CD4-positive, alpha-beta T cell (primary cell): ENCODE data around the gene CELF5. TPM values are rescaled to one million over a fixed set of nuclear protein-coding genes. Genes with fewer than 3 reads are reported as not detected.

Experiments used
- ATAC-seq: fragments of 200-7000 bp; cut with Tn5 transposase; one replicate; pipeline ENCODE4 v1.10.0; 2022; ENCODE audit warnings: mild to moderate bottlenecking; ENCODE audit not compliant: poor library complexity
- CTCF ChIA-PET: fragments of 350-600 bp; sonication (Branson Sonifier 250); formaldehyde crosslinking; loops from one replicate; lab custom pipeline; 2021; ENCODE audit warnings: antibody characterized with exemption, inconsistent platforms; lab: Charles Lee
- POLR2A ChIA-PET: fragments of 350-600 bp; sonication (Branson Sonifier 250); formaldehyde crosslinking; loops from one replicate; lab custom pipeline; 2021; ENCODE audit warnings: antibody characterized with exemption, inconsistent platforms; lab: Charles Lee
- DNase-seq, 14 experiments: peaks; one replicate each; pipeline ENCODE4 v3.0.0-alpha.2; 2013 to 2020; ENCODE audit warnings: mixed read lengths in 2 of 14
- H3K27ac ChIP-seq, 2 donors: one replicate each; pipeline versions ENCODE4 v1.5.1 to v1.7.0; 2013; ENCODE audit warnings: low read length in 2 of 2, low read depth in 1 of 2, mild to moderate bottlenecking in 1 of 2
- H3K27me3 ChIP-seq, 2 experiments: 1 replicate in 1 of 2; 2 replicates in 1 of 2; pipeline versions ENCODE4 v1.6.1 to v1.7.0; 2013; ENCODE audit warnings: low read length in 2 of 2, control low read depth in 1 of 2, mild to moderate bottlenecking in 1 of 2, moderate library complexity in 1 of 2; ENCODE audit not compliant: insufficient read depth in 2 of 2, control insufficient read depth in 1 of 2
- H3K36me3 ChIP-seq: one replicate; pipeline ENCODE4 v1.6.1; 2013; ENCODE audit warnings: low read length, control low read depth; ENCODE audit not compliant: insufficient read depth
- H3K4me1 ChIP-seq: one replicate; pipeline ENCODE4 v1.6.1; 2013; ENCODE audit warnings: low read length, control low read depth; ENCODE audit not compliant: insufficient read depth
- H3K4me3 ChIP-seq: one replicate; pipeline ENCODE4 v1.5.1; 2013; ENCODE audit warnings: mild to moderate bottlenecking, low read length, moderate library complexity
- H3K9me3 ChIP-seq, 2 experiments: 1 replicate in 1 of 2; 2 replicates in 1 of 2; pipeline versions ENCODE4 v1.6.1 to v1.7.0; 2013; ENCODE audit warnings: low read length in 2 of 2, mild to moderate bottlenecking in 2 of 2, control low read depth in 1 of 2, moderate library complexity in 1 of 2; ENCODE audit not compliant: control insufficient read depth in 1 of 2, insufficient read depth in 1 of 2
- H3K27ac Mint-ChIP-seq: one replicate; pipeline ENCODE4 v1.8.0; 2020; ENCODE audit warnings: mixed read lengths
- H3K27me3 Mint-ChIP-seq: one replicate; pipeline ENCODE4 v1.8.0; 2021; ENCODE audit warnings: mixed read lengths
- H3K36me3 Mint-ChIP-seq: one replicate; pipeline ENCODE4 v1.8.0; 2021; ENCODE audit warnings: low read depth, mixed read lengths
- H3K4me1 Mint-ChIP-seq: one replicate; pipeline ENCODE4 v1.8.0; 2021; ENCODE audit warnings: low read depth, mixed read lengths
- H3K4me3 Mint-ChIP-seq: one replicate; pipeline ENCODE4 v1.8.0; 2020; ENCODE audit warnings: mild to moderate bottlenecking, mixed read lengths
- H3K9me3 Mint-ChIP-seq: one replicate; pipeline ENCODE4 v1.8.0; 2020; ENCODE audit warnings: mixed read lengths
- CTCF ChIP-seq: fragments of 200-600 bp; IDR thresholded peaks from one replicate; pipeline ENCODE4 v1.8.0; 2022; ENCODE audit warnings: antibody characterized with exemption, mild to moderate bottlenecking
- intact Hi-C, 2 experiments: fragments of 100-400 bp; cut with DNase I in 1 of 2; cut with micrococcal nuclease in 1 of 2; formaldehyde crosslinking; loops; one replicate each; pipeline versions ENCODE4 v1.15.1 to v1.9.0; 2023 to 2025; cut with DNase I, micrococcal nuclease
- total RNA-seq, 174 experiments: library from RNA in 2 of 174; stranded (reverse) in 2 of 174; gene quantifications; one replicate each; pipeline ENCODE4 v1.2.3 and lab custom pipeline; 2021 to 2026

Gene CELF5
- total RNA-seq, 2 experiments from 2014 or later: 0.36 TPM

GRCh38 chr19:3268326-3268725 is 43.9 kb downstream of the CELF5 start:
- Histone ChIP-seq H3K27ac (no peak overlapping the region), H3K4me3 (no peak overlapping the region), H3K27me3 (peaks cover 26 to 29% of the 10 kb centered on the region in 2 experiments), H3K9me3 (peaks cover 0 to 24% of the 10 kb centered on the region in 2 experiments), H3K36me3 (no peaks in the 10 kb centered on the region), H3K4me1 (no peaks in the 10 kb centered on the region)
- H3K9me3 Mint-ChIP-seq: no peaks in the 10 kb centered on the region
- CTCF ChIA-PET: no interaction called here
- intact Hi-C loops: no loop called here
- no peak overlapping the region for H3K27ac Mint-ChIP-seq
- no peak overlapping the region for H3K4me3 Mint-ChIP-seq
- no peak for ATAC-seq
- POLR2A ChIA-PET: no interaction called here
- no peaks in the 10 kb centered on the region for H3K4me1 Mint-ChIP-seq
- TF ChIP-seq CTCF: no peak
- no peaks in the 10 kb centered on the region for H3K36me3 Mint-ChIP-seq
- peaks cover 40% of the 10 kb centered on the region for H3K27me3 Mint-ChIP-seq
- DNase-seq: no peak

GRCh38 chr19:3268763-3269162 is 44.3 kb downstream of the CELF5 start:
- TF ChIP-seq CTCF: no peak
- no peaks in the 10 kb centered on the region for H3K4me1 Mint-ChIP-seq
- peaks cover 0 to 24% of the 10 kb centered on the region in 2 experiments for H3K9me3 ChIP-seq
- peaks cover 40% of the 10 kb centered on the region for H3K27me3 Mint-ChIP-seq
- H3K4me3 Mint-ChIP-seq: no peak overlapping the region
- ChIA-PET CTCF (no interaction called here), POLR2A (no interaction called here)
- no peaks in the 10 kb centered on the region for H3K36me3 ChIP-seq
- H3K27ac ChIP-seq: no peak overlapping the region
- intact Hi-C loops: no loop called here
- no peak for ATAC-seq
- H3K36me3 Mint-ChIP-seq: no peaks in the 10 kb centered on the region
- H3K4me1 ChIP-seq: no peaks in the 10 kb centered on the region
- H3K4me3 ChIP-seq: no peak overlapping the region
- H3K9me3 Mint-ChIP-seq: no peaks in the 10 kb centered on the region
- no peak for DNase-seq
- H3K27me3 ChIP-seq: peaks cover 26 to 29% of the 10 kb centered on the region in 2 experiments
- H3K27ac Mint-ChIP-seq: no peak overlapping the region

- POLR2A ChIA-PET: no interaction called here
- TF ChIP-seq CTCF: no peak
- Histone ChIP-seq H3K9me3 (peaks cover 0 to 22% of the 10 kb centered on the region in 2 experiments), H3K27me3 (peaks cover 26 to 29% of the 10 kb centered on the region in 2 experiments), H3K4me3 (no peak overlapping the region), H3K36me3 (no peaks in the 10 kb centered on the region), H3K27ac (no peak overlapping the region), H3K4me1 (peaks cover 9% of the 10 kb centered on the region)
- no peak for ATAC-seq
- Mint-ChIP-seq H3K27ac (no peak overlapping the region), H3K27me3 (peaks cover 40% of the 10 kb centered on the region), H3K4me3 (no peak overlapping the region), H3K4me1 (peaks cover 6% of the 10 kb centered on the region), H3K36me3 (no peaks in the 10 kb centered on the region), H3K9me3 (no peaks in the 10 kb centered on the region)
- CTCF ChIA-PET: no interaction called here
- intact Hi-C loops: loop anchor here in 1 of 2 experiments (10.0 kb wide), 1 partner anchor 315 kb away; no protein-coding TSS in a partner anchor
- peak in 1 of 14 experiments; percentile 13 for DNase-seq
Measured at GRCh38 chr19:3269916-3270671, 45.6 kb downstream of the CELF5 start.
